NCI-H146 treated with DMSO at 0.1 percent for 48 hours (cell line): ENCODE results near the gene DLGAP1.
"Not testable (repeated sequence)": the region's sequence is repeated elsewhere in the genome, so short reads cannot be mapped to it uniquely, and the experiment has no call there.

ENCODE experiments used
- DNase-seq: peaks from one replicate; lab custom pipeline; 2025; ENCODE audit not compliant: unreplicated experiment; lab: John Stamatoyannopoulos, UW

DLGAP1 gene

DNA sequence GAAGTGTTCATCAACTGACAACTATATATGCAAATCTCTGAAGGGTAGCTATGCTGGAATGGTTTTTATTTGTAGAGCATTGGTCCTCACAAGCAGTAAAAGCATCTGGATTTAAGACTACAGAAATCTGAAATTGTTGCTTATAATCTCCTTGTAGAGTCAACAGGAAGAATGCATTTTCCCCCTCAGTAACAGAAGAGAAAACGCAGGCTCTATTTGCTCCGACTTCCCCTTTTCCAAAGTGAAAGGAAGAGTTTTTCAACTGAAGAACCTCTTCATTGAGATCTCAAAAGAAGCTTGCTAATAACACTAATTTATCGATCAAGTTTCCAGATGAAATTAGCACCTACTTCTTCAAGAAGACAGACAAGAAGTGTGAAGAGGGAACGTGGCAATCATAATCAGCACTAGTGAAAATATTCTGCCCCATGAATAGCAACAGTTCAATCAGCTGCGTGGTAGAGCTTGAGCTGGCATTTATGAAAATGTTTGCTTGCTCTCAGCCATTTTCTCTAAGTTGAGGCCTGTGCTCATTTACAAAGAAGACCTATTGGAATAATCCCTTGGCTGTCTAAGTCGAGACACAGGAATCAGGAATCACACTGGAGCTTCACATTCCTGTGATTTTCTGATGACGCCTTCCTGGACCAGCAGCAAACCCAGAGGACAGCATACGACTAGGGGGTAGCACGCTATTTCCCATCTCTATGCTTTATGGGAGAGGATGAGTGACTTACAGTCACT lies 961.4 kb downstream of the DLGAP1 start:
- no peak for DNase-seq

DNA sequence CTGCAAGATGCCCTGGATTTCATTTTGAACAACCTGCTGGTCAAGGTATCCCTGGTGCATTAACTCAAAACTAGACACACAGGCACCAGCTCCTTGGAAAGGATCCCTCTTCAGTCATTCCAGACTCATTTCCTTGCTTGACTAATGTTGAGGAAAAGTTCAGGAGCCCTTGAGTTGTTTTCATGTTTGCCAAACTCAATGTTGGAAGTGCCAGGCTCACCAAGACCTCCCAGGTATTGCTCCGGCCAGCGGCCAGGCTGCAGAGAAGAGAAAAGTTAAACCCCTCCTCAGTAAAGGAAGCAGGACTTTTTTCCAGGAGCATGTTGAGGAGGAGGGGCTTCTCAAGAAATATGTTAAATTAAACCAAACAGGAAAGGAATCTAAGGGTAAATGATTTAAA lies 962.4 kb downstream of the DLGAP1 start:
- DNase-seq = no peak

GRCh38 chr18:3491981-3492555 lies 963.0 kb downstream of the DLGAP1 start:
- DNase-seq = no peak

DNA sequence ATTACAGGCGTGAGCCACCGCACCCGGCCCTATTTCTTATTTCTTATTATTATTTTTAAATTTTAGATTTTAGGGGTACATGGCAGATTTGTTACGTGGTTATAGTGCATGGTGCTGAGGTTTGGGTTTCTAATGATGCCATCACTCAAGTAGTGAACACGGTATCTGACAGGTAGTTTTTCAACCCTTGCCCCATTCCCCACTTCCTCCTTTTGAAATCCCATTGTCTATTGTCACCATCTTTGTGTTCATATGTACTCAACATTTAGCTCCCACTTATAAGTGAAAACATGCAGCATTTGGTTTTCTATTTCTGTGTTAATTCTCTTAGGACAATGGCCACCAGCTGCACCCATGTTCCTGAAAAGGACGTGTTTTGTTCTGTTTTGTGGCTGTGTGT lies 965.6 kb downstream of the DLGAP1 start:
- no peak for DNase-seq

GRCh38 chr18:3486512-3486911 lies 968.6 kb downstream of the DLGAP1 start:
- DNase-seq = no peak

DNA sequence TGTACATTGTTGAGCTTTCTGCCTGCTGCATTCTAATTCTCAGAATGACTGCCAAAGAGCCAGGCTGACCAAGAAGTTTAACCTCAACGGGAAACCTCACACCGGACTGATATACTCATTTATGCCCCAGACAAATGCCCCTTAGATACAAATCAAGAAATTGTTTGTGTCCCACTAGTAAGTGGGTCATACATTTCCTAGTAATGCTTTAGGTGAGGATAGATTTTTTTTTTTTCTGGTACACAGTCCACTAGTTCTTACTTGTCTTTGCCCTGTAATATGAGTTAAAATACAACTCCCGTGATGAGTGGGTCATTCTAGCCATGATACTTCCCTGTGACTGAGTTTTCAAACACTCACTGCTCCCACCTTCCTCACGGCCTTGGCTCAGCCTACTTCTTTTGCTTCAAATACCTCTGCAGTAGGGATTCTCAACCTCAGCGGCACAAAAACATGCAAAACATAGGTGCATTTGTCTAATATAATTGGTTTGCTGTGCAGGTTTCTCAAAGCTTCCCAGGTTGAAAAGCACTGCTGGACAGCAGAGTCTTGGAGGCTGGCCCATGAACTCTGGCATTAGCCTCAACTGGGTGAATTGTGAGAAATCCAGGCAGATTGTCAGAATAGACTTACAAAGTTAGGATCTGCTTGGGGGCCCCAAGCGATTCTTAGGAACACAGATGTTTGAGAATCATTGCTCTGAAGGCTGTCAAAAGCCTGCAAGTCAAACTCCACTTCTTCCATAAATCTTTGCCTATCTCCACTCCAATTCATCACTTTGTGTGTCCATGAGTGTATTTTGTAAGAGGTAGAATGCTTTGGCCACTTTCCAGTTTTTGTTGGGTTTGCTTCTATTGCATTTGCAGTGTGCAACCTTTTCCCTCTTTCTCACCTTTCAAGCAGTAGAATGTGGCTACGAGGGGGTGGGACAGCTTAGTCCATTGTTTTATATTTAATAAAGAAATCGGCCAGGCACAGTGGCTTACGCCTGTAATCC lies 969.7 kb downstream of the DLGAP1 start:
- DNase-seq = no peak

DNA sequence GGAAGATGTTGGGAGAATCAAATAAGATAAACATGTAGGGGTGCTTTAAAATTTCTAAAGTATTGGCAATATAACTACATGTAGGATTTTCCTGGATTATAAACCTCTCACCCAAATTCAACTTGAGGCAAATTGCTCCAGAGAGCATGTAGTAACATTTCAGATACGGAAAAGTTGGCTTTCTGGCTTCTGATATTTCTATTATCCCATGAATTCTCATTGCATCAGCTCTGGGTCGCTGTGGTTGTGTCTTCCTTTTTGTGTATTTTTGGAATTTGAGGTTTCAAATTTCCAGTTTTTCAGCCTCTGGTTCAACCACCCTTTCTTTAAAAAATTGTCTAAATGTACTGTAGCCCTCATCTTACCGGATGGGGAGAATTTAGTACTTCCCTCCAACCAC lies 972.8 kb downstream of the DLGAP1 start:
- no peak for DNase-seq

DNA sequence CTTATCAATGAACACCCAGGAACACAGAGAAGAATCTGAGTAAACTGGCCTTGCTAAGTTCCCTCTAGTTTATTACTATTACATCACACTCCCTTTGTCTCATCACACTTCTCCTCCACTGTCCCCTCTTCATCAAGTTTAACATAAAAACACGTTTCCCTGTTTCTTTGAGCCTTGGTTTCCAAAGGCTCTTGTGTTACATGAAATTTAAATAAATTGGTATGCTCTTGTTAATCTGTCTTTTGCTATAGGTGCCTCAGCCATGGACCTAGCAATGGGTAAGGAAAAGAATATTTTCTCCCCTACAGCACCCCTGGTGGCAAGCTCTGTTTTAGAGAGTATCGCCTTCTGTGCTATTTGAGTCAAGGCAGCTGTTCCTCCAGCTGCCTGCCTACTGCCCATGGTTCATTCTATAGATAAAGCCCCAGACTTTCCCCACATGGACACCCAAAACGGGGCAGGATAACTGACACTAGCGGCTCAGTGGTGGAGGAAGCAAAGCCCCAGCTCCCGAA lies 973.4 kb downstream of the DLGAP1 start:
- DNase-seq = no peak

DNA sequence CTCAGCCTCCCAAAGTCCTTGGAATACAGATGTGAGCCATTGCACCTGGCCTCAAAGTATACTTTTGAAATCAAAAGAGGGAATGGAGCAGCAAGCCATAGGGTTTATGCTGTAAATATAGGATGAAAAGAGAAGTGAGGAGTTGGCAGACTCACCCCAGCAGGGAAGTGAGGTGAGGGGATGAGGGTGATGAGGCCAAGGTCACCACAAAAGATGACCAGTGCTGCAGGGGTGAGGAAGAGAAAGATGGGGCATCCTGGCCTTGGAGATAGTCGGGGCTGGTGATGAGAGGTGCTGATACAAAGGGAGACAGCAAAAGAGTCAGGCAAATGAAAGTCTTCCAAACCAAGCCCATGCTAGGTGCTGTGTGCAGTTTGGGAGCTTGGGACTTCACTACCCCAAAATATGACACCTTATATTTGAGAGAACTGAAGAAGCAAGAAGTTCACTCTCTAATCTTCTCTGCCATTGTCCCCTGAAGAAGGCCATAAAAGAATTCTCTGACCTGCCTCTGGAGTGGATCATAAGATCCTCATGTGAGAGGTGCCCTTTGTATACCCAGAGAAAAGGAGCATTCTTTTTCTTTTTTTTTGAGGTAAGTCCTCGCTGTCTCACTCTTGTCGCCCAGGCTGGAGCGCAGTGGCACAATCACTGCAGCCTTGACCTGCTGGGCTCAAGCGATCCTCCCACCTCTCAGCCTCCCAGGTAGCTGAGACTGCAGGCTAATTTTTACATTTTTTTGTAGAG lies 974.1 kb downstream of the DLGAP1 start:
- no peak for DNase-seq

GRCh38 chr18:3479978-3480509 lies 975.1 kb downstream of the DLGAP1 start:
- DNase-seq = no peak

DNA sequence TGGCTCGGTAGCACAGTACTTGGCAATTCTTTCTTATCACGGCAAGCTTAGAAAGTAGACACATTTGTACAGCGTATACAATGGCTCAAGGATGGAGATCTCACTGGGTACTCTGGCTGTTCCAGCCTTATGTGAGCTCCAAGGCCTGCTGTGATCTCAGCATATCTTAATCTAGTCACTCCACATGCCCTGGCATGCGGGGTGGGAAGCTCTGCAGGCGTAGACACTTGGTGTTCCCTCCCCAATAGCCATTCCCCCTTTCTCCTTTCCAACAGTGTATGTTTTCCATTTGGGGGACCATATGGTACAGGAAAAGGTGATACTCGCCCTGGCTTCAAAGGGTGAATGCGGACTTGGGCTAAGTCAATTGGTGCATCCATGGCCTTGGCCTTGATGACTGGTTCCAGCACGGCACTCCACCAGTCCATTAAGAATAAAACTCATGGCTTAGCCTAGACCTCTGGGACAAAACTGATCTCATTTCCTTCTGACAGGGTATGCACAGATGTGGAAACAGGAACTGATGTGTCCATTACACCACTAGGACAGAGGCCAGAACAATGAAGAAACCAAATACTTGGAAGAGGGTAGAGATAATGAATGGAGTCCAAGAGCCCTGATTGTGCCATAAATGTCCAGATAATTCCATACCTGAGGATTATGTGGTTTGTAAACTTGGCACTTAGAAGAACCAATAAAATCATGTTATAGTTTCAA lies 976.7 kb downstream of the DLGAP1 start:
- DNase-seq = no peak

- no peak for DNase-seq
Measured at GRCh38 chr18:3472681-3473544, 982.2 kb downstream of the DLGAP1 start.

DNA sequence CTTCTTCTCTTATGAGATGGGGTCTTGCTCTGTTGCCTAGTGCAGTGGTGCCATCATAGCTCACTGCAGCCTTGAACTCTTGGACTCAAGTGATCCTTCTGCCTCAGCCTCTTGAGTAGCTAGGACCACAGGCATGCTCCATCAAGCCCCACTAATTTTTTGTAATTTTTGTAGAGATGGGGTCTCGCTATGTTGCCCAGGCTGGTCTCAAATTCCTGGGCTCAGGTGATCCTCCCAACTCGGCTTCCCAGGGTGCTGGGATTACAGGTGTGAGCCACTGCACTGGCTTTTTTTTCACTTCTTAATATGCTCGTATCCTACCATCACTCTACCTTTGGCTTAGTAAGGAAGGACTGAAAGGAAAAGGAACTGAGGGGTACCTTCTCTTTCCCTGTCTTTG lies 983.0 kb downstream of the DLGAP1 start:
- DNase-seq = not testable (repeated sequence)

DNA sequence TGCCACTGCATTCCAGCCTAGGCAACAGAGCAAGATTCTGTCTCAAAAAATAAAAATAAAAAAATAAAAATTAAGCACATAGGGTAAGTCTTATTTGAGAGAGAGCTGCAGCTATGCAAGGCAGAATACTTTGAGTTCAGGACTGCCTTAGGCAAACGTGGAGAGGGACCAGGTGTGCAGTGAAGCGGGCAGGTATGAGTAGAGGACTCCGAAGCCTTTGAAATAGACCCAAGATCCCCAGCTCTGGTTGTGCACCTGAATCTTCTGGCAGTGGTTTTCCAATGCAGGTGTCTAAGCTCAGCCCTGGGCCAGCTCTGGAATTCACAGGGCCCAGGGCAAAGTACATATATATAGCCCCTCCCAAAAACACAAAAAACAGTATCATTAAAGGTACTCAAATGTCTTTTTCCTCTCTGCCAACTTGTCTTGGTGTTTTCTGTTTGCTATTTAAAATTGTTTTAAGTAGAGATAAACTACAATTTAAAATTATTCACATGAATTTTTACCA lies 983.9 kb downstream of the DLGAP1 start:
- DNase-seq = no peak

GRCh38 chr18:3468833-3469232 lies 986.3 kb downstream of the DLGAP1 start:
- no peak for DNase-seq

- no peak for DNase-seq
Measured at GRCh38 chr18:3468066-3468705, 986.9 kb downstream of the DLGAP1 start.

DNA sequence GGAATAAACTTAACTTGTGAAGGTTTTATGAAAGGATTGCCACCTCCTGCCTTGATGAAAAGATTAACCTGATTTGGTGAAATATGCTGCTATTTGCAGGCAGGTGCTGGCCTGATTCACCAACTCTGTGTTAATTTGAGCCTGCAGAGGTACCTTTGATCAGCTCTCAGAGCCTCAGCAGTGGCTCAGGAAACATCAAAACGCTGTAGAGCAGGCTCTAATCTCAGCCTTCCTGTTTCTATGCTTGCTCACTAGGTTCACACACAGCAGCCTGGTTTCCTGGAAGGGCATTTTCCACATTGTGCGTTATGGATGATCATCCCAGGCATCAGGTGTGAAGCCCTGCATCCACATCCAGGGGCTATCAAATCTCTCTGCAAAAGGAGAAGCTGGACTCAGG lies 988.2 kb downstream of the DLGAP1 start:
- no peak for DNase-seq

- no peak for DNase-seq
Measured at GRCh38 chr18:3466045-3466444, 989.1 kb downstream of the DLGAP1 start.
